Measurements from ENCODE around the gene DGKH. TPM values are rescaled to one million over a fixed set of nuclear protein-coding genes. Genes with fewer than 3 reads are reported as not detected.

The DGKH gene
- total and polyA plus RNA-seq, 10 of the 15 experiments (the other 5 are each of a cell fraction or from before 2014, with no cell fraction given): 1.3 to 15.2 (median 7.3) TPM

DNA sequence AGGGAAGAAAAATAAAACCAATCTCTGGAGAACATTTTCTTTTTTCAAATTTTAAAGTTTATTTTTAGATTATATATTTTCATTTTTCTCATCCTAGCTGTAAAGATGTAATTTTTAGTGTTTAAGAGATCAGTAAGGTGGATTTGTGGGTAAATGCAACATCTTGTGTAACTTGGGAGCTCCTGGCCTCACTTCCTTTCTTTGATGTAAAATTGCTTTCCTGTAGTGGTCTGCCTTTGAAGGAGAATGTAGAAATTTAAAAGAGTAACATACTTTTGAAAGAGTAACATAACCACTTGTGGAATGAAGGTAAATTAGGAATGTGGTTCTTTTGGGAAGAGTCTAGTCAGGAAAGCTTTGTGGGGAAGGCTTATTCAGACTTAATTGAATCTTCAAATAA lies 127.8 kb downstream of the DGKH start:
- ChIA-PET SMC1A (ENCODE audit: uncharacterized antibody, unreplicated experiment) (interaction anchor here (0.6 to 1.1 kb wide), 4 partner anchors 10 to 820 kb away, joined by 3 read pairs; no protein-coding TSS in a partner anchor), CTCF (interaction anchor here (0.9 to 1.6 kb wide), 2 partner anchors 26 to 394 kb away, joined by 3 to 4 read pairs; no protein-coding TSS in a partner anchor), POLR2A (no interaction called here), RAD21 (ENCODE audit: unreplicated experiment) (no interaction called here)
- Histone ChIP-seq H3K4me2 (ENCODE audit: control insufficient read depth, insufficient read depth) (no peak overlapping the region), H3K79me2 (ENCODE audit: control insufficient read depth, insufficient read depth, low read length) (no peaks in the 10 kb centered on the region), H3K27ac (ENCODE audit: control insufficient read depth, insufficient read depth) (no peak overlapping the region), H3K36me3 (ENCODE audit: control insufficient read depth in 2 of 2, insufficient read depth in 2 of 2, low read length in 1 of 2) (peaks cover 0 to 3% of the 10 kb centered on the region in 2 experiments; a peak in 2 of 4 replicates), H3K9me3 (replicated peaks; ENCODE audit: control insufficient read depth, insufficient read depth, low read length) (no peaks in the 10 kb centered on the region), H3K9ac (ENCODE audit: control insufficient read depth, insufficient read depth, low read length) (no peak overlapping the region), H3K4me3 (no peak overlapping the region), H3K27me3 (replicated peaks in 1 of 2; ENCODE audit: control insufficient read depth in 2 of 2, insufficient read depth in 2 of 2, low read length in 1 of 2) (no peaks in the 10 kb centered on the region), H3K4me1 (ENCODE audit: control insufficient read depth, insufficient read depth, low read length) (no peaks in the 10 kb centered on the region), H2AFZ (ENCODE audit: control insufficient read depth, low read depth, low read length) (no peak overlapping the region), H4K20me1 (ENCODE audit: control insufficient read depth, insufficient read depth) (no peaks in the 10 kb centered on the region; the same call in 1 of the 2 replicates)
- no TSS peak for BruUV-seq (replicated peaks)
- DNase-seq (ENCODE audit: low read depth, low spot score): no peak
- intact Hi-C loops (cut with micrococcal nuclease; ENCODE audit: unreplicated experiment): no loop called here
- TF ChIP-seq BRCA1 (IDR thresholded peaks at IDR 0.05; ENCODE audit: low read depth, low read length): no peak
- no peak for TF ChIP-seq SREBF1 (IDR thresholded peaks at IDR 0.05; ENCODE audit: low read length)
- TF ChIP-seq NR2F1 (conservative IDR thresholded peaks at IDR 0.05): no peak
- no peak for TF ChIP-seq NFXL1 (IDR thresholded peaks at IDR 0.05; ENCODE audit: borderline replicate concordance)
- TF ChIP-seq USF2 (IDR thresholded peaks at IDR 0.05; ENCODE audit: borderline replicate concordance, low read depth, low read length): no peak
- TF ChIP-seq HCFC1 (IDR thresholded peaks at IDR 0.05; ENCODE audit: low read length): no peak
- TF ChIP-seq, protein P1, sequence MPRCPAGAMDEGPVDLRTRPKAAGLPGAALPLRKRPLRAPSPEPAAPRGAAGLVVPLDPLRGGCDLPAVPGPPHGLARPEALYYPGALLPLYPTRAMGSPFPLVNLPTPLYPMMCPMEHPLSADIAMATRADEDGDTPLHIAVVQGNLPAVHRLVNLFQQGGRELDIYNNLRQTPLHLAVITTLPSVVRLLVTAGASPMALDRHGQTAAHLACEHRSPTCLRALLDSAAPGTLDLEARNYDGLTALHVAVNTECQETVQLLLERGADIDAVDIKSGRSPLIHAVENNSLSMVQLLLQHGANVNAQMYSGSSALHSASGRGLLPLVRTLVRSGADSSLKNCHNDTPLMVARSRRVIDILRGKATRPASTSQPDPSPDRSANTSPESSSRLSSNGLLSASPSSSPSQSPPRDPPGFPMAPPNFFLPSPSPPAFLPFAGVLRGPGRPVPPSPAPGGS (IDR thresholded peaks at IDR 0.05; ENCODE audit: borderline replicate concordance, insufficient read depth, low read depth, low read length, poor library complexity, severe bottlenecking): no peak
- TF ChIP-seq EED (IDR thresholded peaks at IDR 0.05; ENCODE audit: low read depth): no peak
- ATAC-seq: no peak
- in situ Hi-C loops (cut with MboI): no loop called here
- FAIRE-seq: no peak
